Stimulated activated CD4-positive, alpha-beta T cell treated with anti-CD3 and anti-CD28 coated beads, Interleukin-2, amount 100 ng/mL, for 48 hours (primary cell): ENCODE results near the gene ANKS1A.
"Not testable (repeated sequence)": the region's sequence is repeated elsewhere in the genome, so short reads cannot be mapped to it uniquely, and the experiment has no call there.

ENCODE experiments used
- DNase-seq, 2 donors: peaks; one replicate each; pipeline ENCODE4 v3.0.0-alpha.2; 2020

Gene ANKS1A

GRCh38 chr6:34920097-34920496, 31.0 kb downstream of the ANKS1A start:
- no peak for DNase-seq

DNA sequence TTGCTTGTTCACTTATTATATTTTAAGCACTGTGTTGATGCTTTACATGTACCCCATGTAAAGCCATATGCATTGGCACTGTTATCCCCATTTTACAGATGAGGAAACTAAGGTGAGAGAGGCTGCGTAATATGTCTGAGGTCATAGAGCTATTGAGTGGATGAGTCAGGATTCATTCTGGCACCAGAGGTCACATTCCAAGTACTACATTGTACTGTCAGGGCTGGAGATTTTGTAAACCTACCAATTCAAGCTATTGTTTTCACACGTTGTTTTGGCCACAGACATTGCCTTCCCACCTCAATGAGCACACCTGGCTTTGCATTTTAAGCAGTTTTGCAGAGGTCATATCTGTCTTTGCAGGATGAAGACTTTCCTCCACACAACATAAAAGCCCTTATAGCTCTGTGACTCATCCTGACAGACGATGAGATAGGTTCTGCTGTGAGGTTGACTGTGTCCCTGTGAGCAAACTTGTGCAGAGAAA, 33.2 kb downstream of the ANKS1A start:
- no peak for DNase-seq

- DNase-seq, result no peak
Measured at GRCh38 chr6:34924831-34925625, 36.0 kb downstream of the ANKS1A start.

- no peak for DNase-seq
Measured at GRCh38 chr6:34926655-34927054, 37.6 kb downstream of the ANKS1A start.

GRCh38 chr6:34928220-34928619, 39.2 kb downstream of the ANKS1A start:
- no peak for DNase-seq

- DNase-seq, result no peak
Measured at GRCh38 chr6:34928695-34929094, 39.6 kb downstream of the ANKS1A start.

DNA sequence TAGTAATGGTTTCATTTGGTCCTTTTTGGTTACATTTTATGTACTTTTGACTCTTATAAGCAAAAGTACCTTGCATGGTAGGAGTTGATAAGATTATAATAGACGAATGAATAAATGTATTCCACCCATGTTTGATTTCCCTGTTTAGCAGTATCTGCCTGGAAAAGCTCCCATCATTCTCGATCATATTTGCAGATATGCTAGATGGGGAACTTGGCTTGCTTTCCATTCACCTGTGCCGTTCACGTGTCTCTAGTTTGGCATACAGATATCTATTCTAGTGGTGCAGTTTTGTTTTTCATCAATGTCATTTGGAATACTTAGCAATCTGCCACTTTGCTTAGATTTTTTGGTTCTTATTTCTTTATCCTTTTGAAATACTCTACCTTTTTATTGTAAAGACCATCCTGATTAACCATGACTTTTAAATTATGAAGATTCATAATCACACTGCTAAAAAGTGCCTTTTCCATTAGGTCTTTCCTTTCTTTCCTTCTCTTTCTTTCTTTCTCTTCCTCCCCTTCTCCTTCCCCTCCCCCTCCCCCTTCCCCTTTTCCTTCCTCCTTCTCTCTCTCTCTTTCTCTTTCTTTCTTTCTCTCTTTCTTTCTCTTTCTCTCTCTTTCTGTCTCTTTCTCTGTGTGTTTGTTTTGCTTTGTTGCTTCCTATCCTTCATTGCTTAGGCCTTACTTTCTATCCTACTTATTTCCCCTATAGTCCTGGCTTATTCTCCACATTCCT, 40.4 kb downstream of the ANKS1A start:
- no peak for DNase-seq

GRCh38 chr6:34930221-34930620, 41.2 kb downstream of the ANKS1A start:
- no peak for DNase-seq

DNA sequence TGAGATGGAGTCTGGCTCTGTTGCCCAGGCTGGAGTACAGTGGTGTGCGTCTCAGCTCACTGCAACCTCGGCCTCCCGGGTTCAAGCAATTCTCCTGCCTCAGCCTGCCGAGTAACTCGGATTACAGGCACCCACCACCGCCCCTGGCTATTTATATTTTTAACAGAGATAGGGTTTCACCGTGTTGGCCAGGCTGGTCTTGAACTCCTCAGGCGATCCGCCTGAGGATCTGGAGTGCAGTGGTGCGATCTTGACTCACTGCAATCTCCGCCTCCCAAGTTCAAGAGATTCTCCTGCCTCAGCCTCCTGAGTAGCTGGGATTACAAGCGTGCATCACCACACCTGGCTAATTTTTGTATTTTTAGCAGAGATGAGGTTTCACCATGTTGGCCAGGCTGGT, 43.1 kb downstream of the ANKS1A start:
- DNase-seq, result not testable (repeated sequence)

GRCh38 chr6:34934516-34934915, 45.5 kb downstream of the ANKS1A start:
- no peak for DNase-seq

DNA sequence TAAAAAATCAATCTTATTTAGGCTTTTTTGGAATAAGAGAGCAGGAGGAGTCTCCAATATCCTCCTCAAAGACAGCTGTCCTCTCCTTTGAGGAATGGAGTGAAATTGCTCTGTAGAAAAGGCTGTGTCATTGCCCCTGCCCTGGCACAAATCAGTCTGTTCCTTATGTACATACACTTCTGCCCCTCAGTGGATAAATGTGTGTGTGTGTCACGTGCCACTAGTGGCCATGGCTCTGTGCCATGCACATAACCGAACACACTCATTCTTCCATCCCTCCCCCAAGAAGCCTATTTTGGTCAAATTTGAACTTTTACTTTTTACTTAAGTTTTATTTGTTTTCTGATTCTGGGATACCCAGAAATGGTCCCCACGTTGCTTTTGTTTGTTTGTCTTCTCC, 49.2 kb downstream of the ANKS1A start:
- no peak for DNase-seq

DNA sequence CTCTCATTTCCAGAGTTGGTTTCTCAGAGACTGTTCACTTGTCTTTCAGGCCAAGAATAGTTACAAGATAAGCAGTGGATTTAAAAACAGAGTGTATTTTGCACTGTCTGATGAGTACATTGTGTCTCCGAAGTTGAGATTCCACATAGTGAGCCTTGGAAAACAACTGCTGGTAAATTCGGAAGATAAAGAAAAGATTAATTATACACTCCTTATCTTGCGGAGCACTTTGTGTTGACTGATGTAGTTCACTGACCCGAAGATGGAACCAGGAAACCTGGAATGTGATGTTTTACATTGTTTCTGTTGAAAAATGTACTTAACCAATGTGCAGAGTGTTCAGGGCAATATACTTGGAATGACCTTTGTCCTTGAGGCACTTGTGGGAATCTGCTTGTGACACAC, 51.0 kb downstream of the ANKS1A start:
- no peak for DNase-seq

- no peak for DNase-seq
Measured at GRCh38 chr6:34941421-34941820, 52.4 kb downstream of the ANKS1A start.

GRCh38 chr6:34945317-34945716, 56.3 kb downstream of the ANKS1A start:
- no peak for DNase-seq

- no peak for DNase-seq
Measured at GRCh38 chr6:34947561-34947960, 58.5 kb downstream of the ANKS1A start.

- DNase-seq, result no peak
Measured at GRCh38 chr6:34949636-34950035, 60.6 kb downstream of the ANKS1A start.

- DNase-seq, result no peak
Measured at GRCh38 chr6:34950849-34951248, 61.8 kb downstream of the ANKS1A start.

GRCh38 chr6:34951731-34952130, 62.7 kb downstream of the ANKS1A start:
- DNase-seq, result no peak

DNA sequence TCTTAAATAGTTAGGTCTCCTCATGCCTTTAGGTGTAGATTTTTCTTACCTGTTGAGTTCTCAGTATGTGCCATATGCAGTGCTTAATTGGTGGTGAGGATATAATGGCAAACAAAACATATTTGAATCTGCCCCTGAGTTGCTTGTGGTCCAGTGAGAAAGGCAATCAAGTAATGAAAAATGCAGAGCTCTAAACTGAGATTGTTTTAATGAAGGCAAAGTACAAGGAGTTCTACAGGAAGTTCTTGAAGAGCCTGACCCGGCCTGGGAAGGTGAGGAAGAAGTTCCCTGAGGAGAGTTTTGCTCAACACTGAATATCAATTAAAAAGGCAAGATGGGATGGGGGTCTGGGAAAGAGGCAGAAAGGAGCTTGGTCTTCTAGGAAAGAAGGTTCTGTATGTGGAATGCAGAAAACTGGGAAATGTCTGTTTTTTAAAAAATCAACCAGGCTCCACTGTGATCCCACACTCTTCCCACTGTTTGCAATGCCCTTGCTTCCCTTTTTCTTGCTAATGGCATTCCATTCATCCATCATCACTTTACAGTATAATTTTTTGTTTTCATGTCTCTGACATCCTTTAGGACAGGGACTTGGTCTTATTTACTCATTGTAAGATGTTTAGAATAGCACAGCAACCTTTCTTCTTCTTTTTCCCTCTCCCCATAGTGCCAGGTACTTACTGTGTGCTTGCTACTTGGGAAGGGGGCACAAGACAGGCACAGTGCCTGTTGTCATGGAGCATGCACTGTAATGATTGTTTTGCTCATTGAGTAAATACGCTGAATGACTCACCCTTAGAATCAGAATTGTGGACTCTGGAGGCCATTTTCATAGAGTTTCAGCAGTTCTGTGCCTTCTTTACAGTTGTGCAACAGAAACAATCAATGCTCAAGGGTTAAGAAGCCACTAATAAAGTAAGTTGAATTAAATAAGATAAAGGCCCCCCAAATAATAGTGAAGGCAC, 64.3 kb downstream of the ANKS1A start:
- DNase-seq, result no peak

- DNase-seq, result no peak
Measured at GRCh38 chr6:34955442-34955841, 66.4 kb downstream of the ANKS1A start.

- DNase-seq, result no peak
Measured at GRCh38 chr6:34957231-34957783, 68.3 kb downstream of the ANKS1A start.

GRCh38 chr6:34958734-34959133, 69.7 kb downstream of the ANKS1A start:
- no peak for DNase-seq

- DNase-seq, result no peak
Measured at GRCh38 chr6:34959224-34959623, 70.2 kb downstream of the ANKS1A start.
